AG09309 (cell line): ENCODE measurements around the gene NKTR.

Experiments
- DNase-seq: peaks from one replicate; pipeline ENCODE4 v3.0.0-alpha.2; 2010; ENCODE audit warnings: low read depth
- H3K4me3 ChIP-seq: 2 replicates; pipeline ENCODE4 v1.5.1; 2011; ENCODE audit warnings: mild to moderate bottlenecking, low read depth, low read length, moderate library complexity; ENCODE audit not compliant: control insufficient read depth
- CTCF ChIP-seq: IDR thresholded peaks from 2 replicates; pipeline ENCODE4 v1.5.1; 2011; ENCODE audit warnings: mild to moderate bottlenecking, low read depth, low read length, inconsistent platforms; ENCODE audit not compliant: insufficient read depth, control insufficient read depth; ENCODE audit errors: missing control alignments

Gene NKTR

GRCh38 chr3:42688487-42689420 lies 88.3 kb downstream of the NKTR start:
- no peak for TF ChIP-seq CTCF
- no peak for DNase-seq

GRCh38 chr3:42689421-42690014 lies 89.0 kb downstream of the NKTR start:
- H3K4me3 ChIP-seq, result no peak overlapping the region
- TF ChIP-seq CTCF, result no peak
- DNase-seq, result no peak

More at GRCh38 chr3:42688487-42689420, 88.3 kb downstream of the NKTR start:
- H3K4me3 ChIP-seq, result no peak overlapping the region

- H3K4me3 ChIP-seq, result no peak overlapping the region
- no peak for TF ChIP-seq CTCF
- DNase-seq, result no peak
These were observed 89.7 kb downstream of the NKTR start for GRCh38 chr3:42690191-42690590.

GRCh38 chr3:42690766-42691680 lies 90.5 kb downstream of the NKTR start:
- TF ChIP-seq CTCF, result no peak
- DNase-seq, result no peak

GRCh38 chr3:42691816-42692666 lies 91.6 kb downstream of the NKTR start:
- no peak for TF ChIP-seq CTCF
- DNase-seq, result no peak
- no peak overlapping the region for H3K4me3 ChIP-seq

More at GRCh38 chr3:42690766-42691680, 90.5 kb downstream of the NKTR start:
- no peak overlapping the region for H3K4me3 ChIP-seq
